Stimulated activated CD8-positive, alpha-beta memory T cell treated with anti-CD3 and anti-CD28 coated beads, Interleukin-4, amount 100 ng/mL, for 24 hours (primary cell): Measurements from ENCODE around the gene IFI30.

ENCODE experiments used
- DNase-seq: peaks from one replicate; pipeline ENCODE4 v3.0.0-alpha.2; 2020; ENCODE audit warnings: low read depth

IFI30 gene

DNA sequence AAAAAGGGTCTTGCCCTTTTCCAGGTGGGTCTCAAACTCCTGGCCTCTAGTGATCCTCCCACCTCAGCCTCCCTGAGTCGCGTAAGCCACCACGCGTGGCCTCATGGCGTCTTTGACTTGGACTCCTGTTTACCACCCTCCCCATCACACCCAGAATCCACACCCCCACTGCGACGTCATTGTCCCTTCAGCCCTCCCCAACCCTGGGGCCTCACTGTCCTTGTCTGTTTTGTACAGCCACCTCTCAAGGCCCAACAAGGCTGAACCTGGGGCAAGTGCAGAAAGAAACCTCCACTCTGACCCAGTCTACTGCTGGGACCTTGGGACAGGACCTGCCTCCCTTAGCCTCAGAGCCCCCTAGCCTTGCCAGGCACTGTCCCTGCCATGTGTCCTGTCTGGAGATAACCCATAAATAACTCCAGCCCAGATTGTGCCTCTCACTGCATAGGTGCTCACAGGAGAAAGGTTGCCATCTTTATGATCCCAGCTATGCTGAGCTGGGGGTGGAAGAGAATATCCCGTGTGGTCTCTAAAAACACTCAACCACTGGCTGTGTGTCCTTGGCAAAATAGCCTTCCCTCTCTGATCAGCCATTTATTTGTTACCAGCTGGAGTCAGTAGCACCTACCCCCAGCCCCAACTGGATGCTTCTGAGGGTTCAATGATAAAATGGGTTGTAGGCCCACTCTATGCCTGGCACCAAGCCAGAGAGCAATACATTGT lies 1.8 kb upstream of the IFI30 start:
- DNase-seq = no peak

GRCh38 chr19:18172331-18173053 lies 1.1 kb upstream of the IFI30 start:
- no peak for DNase-seq

DNA sequence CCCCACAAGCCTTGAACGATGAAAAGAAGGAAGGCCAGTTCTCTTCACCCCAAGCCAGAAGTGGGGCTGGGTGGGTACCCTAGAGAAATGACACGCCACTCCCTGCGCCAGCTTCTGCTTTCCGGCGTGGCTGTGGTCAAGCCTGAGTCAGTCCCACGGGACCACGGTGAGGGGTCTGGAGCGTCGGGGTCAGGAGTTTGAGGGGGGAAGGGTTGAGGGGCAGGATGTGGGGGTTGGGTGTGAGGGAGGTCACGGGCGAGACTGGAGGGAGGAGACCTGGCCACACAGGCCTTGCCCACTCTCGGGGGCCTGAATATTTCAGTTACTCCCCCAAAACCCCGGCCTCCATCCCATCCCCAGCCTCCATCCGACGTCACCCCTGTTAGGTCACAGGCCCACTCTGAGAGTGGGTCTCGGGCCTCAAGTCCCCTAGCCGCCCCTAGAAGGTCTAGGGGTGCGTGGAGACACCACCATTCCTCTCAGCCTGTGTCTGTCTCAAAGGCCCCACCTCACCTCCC lies 500 bp upstream of the IFI30 start:
- no peak for DNase-seq

DNA sequence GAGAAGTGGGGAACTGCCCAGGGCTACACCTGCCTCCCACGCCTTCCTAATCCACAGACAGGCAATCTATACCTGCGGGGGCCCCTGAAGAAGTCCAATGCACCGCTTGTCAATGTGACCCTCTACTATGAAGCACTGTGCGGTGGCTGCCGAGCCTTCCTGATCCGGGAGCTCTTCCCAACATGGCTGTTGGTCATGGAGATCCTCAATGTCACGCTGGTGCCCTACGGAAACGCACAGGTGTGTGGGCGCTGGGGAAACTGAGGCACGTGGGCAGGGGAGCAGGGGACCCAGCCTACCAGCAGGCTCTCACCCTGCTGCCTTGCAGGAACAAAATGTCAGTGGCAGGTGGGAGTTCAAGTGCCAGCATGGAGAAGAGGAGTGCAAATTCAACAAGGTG lies 1.4 kb downstream of the IFI30 start:
- no peak for DNase-seq

DNA sequence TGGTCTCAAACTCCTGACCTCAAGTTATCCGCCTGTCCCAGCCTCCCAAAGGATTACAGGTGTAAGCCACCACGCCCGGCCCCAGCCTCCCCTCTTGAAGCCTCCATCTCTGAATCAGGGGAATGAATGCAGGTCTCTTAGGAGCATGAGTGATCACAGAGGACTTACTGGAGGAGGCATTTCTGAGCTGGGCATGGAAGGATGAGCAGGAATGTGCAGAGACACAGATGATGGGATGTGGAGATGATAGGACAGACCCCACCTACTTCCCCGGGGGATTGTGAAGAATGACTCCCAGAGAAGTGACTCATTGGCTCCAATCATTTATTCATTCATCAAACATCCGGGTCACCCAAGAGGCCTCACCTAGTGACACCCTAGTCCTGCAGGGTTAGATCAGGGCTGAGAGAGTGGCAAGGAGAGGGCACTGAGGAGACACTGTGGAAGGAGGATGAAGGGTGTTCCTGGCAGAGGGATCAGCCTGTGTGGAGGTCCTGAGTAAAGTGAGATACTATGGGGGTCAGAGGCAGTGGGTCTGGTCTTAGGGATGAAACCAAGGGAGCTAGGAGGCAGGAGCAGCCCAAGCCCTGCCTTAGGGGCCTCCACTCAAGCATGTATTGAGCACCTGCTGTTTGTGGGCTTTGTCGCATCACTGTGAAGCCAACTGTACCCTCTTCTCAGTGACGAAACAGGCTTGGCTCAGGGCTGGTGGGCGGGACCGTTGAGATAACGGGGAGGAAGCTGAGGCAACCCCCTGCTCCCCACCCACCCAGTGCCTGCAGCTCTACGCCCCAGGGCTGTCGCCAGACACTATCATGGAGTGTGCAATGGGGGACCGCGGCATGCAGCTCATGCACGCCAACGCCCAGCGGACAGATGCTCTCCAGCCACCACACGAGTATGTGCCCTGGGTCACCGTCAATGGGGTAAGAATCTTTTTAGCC lies 3.0 kb downstream of the IFI30 start:
- no peak for DNase-seq

DNA sequence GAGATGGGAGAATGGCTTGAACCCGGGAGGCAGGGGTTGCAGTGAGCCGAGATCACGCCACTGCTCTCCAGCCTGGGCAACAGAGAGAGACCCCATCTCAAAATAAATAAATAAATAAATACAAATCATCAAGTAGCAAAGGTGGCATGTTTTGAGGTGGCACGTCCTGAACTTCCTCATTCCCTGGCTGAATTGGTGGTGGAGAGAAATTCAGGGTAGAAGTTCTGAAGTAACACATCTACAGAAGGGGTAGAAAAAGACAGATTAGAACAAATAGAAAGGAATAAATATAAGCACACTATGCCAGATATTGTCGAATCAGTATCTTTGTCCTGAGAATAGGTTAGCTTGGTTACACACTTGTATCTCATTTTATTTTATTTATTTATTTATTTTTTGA lies 6.3 kb downstream of the IFI30 start:
- DNase-seq = no peak

DNA sequence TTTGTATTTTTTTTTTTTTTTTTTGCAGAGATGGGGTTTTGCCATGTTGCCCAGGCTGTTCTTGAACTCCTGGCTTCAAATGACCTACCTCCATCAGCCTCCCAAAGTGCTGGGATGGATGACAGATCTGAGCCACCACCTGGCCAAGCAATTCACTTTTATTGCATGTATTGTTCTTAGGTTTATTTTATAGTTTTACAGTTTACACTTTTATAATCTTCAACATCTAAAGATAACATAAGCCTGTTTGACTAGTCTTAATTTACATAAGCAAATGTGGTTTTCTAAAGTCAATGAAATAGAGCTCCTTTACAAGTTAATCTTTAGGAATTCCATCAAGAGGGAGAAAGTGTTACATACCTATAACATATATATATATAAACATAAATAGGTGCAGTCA lies 9.9 kb downstream of the IFI30 start:
- DNase-seq = no peak

GRCh38 chr19:18185538-18185937 lies 11.9 kb downstream of the IFI30 start:
- no peak for DNase-seq

DNA sequence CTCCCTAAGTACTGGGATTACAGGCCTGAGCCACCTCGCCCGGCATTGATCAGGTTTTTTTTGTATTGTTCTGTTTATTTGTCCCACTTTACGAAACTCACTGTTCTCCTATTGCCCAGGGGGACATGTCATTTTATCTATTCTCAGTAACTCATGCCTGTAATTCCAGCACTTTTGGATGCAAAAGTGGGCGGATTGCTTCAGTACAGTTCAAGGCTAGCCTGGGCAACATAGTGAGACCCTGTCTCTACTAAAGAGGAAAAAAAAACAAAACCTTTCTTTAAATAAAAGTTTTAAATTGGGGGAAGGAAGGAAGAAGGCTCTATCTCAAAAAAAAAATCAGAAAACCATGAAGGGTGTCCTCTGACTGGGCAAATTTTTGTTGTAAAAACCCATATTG lies 16.7 kb downstream of the IFI30 start:
- DNase-seq = no peak

DNA sequence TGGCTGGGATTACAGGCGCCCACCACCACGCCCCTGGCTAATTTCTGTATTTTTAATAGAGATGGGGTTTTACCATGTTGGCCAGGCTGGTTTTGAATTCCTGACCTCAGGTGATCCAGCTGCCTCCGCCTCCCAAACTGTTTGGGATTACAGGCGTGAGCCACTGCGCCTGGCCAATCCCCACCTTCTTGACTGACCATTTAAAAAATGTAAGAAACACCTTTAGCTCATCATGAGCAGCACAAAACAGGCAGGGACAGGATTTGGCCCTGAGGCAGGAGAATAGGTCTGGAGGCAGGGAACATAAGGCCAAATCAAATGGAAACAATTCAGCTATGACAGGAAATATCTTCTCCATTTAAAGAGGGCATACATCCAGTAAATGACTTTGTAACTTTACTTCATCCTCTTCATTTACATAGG lies 18.0 kb downstream of the IFI30 start:
- no peak for DNase-seq

- DNase-seq = peak; percentile 96
These were observed 19.2 kb downstream of the IFI30 start, which contains the start of gene MPV17L2 for GRCh38 chr19:18192673-18193387. Gene MPV17L2 (plus strand): TSS chr19:18193218. CDS start chr19:18193282, 64 bp downstream.

GRCh38 chr19:18193388-18194180 lies 20.0 kb downstream of the IFI30 start:
- DNase-seq = no peak

GRCh38 chr19:18194181-18194530 lies 20.5 kb downstream of the IFI30 start:
- no peak for DNase-seq

- DNase-seq = no peak
These were observed 21.1 kb downstream of the IFI30 start for GRCh38 chr19:18194554-18195238.

GRCh38 chr19:18196511-18196845 lies 22.9 kb downstream of the IFI30 start:
- no peak for DNase-seq

DNA sequence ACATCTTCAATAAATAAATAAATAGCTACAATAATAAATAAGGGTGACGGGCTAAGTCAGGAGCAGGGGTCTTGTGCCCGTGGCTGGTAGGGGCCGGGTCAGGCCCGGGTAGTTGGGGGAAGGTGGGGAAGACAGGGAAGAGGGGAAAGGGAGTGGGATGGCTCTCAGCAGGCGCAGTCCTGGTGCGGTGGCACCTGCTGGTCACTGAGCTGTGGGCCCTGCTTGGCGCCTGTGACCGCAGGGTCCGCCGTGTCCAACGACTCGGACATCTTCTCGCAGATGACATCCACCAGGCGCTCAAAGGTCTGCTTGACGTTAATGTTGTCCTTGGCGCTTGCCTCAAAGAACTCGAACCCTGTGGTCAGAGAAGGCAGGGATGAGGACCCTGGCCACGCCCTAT lies 23.7 kb downstream of the IFI30 start:
- no peak for DNase-seq

DNA sequence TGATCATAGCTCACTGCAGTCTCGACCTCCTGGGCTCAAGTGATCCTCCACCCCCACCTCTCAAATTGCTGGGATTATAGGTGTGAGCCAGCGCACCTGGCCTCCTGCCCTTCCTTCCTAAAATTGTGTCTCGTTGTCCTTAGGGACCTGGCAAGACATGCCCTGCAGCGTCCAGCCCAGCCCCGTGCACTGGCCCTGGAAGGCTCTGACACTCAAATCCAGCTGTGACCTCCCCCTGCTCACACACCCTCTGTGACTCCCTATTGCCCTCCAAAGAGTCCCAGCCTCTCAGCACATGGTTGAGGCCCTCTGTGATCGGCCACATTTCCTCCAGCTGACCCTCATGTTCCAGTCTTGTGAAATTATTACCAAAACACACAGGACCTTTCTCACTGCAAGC lies 24.3 kb downstream of the IFI30 start:
- DNase-seq = no peak

GRCh38 chr19:18198374-18198773 lies 24.8 kb downstream of the IFI30 start:
- no peak for DNase-seq

DNA sequence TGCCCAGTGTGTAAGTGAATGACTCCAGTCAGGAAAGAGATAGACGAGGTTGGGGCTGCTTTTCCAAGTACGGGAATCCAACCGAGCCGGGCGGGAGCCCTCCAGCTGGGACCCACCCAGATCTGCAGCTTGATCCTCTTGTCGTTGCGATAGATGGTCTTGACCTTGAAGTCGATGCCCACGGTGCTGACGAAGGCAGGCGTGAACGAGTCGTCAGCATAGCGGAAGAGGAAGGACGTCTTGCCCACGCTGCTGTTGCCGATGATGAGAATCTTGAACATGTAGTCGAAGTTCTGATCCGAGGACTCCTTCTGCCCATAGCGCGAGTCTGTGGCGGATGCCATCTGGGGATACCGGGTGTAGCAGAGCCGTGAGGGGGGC lies 28.8 kb downstream of the IFI30 start:
- DNase-seq = no peak

- no peak for DNase-seq
These were observed 29.3 kb downstream of the IFI30 start for GRCh38 chr19:18202778-18203407.
